DMS114 treated with DMSO at 0.1 percent for 48 hours (cell line): Measurements from ENCODE around the gene MYO10.
"Not testable (repeated sequence)": the region's sequence is repeated elsewhere in the genome, so short reads cannot be mapped to it uniquely, and the experiment has no call there.

Experiments
- DNase-seq: peaks from one replicate; lab custom pipeline; 2025; ENCODE audit not compliant: unreplicated experiment; lab: John Stamatoyannopoulos, UW

The MYO10 gene

DNA sequence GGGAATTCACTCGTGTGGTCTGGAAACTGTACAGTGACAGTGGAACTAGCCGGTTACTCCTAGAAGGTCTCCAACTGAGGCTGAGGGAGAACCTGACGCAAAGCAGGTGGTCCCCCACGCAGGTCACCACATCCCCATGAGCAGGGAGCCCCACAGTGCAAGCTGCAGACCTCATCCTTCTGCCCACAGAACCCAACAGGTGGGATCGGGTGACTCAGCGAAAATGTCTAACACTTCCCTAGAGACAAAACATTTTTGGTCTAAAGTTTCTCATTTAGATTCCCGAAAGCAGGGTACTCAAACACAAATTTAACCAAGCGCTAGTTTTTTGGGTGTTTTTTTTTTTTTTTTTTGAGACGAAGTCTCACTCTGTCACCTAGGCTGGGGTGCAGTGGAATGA is 256.9 kb downstream of the MYO10 start:
- no peak for DNase-seq

DNA sequence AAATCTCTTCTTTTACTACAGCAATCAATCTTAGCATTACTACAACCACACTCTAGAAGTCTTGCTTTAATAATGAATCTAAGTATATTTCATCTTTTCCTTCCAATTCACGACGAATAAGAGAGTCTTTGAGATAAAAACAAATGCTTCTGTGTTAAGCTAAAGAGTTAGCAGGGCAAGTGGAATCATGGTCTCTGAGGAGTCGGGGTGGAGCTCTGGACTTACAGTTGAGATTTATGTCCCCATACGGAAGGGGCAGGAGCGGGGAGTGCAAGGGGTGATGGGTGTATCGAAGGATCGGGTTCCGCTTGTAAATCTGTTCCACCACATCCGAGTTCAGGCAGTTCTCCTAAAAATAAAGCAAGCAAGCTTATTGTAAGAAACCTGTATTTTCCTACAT is 260.3 kb downstream of the MYO10 start:
- no peak for DNase-seq

- DNase-seq = no peak
Measured at GRCh38 chr5:16674750-16675149, 261.3 kb downstream of the MYO10 start.

DNA sequence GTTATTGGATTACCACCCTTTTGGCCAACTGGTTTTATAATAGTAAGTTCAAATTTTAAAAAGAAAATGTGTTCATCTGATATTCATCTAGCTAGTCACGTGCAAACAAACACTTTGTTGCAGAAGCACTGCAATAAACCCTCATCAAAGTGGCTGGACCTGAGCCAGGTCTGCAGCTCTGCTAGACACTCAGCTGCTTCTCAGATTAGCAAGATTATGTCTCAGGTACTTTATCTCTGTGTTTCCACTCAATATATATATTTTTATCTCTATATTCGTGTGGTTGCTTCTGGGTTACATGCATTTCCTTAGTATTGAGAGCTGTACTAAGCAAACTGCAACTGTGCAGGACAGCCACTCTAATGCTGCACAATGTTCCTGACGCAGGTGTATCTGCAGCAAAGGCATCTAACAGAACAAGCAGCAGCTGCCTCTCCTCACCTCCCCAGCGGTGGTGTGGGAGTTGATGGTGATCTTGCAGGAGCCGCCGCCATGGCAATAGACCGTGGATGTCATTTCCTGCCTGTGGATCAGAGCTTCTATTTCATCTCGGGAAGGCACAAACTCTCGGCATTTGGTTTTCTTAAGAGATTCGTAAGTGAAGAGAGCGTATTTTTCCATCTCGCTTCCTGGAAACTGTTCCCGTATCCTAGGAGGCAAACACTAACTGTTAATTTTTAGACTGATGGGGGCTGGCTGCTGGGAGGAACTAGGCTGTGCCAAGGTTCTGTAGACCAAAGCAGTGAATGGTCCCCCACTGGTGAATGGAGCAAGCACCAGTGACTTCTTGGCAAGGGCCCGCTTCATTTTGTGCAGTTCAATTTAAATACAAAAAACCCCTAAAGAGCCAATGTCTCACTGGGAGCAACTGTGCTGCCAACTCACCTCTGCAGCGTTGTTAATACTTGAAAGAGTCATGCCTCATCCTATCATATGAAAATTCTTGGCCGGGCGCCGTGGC is 262.6 kb downstream of the MYO10 start:
- DNase-seq = no peak

DNA sequence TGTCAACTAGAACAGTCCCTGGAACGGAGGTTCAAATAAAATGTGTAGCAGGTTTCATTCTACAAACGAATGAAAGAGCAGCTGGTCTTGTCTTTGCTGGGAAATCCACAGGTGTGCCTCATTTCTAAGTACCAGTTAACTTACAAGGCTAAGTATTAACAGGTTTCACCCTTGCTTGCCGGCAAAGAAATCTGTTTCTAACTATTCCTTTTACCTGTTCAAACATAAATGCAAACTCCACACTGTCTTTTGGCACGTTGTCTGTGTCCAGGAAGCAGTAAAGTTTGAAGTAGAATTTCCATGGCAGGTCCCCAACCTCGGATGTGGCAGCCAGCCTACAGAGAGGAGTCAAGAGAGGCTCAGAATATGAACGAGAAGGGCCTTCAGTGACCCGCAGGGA is 264.9 kb downstream of the MYO10 start:
- no peak for DNase-seq

- DNase-seq = no peak
Measured at GRCh38 chr5:16669776-16670175, 266.3 kb downstream of the MYO10 start.

DNA sequence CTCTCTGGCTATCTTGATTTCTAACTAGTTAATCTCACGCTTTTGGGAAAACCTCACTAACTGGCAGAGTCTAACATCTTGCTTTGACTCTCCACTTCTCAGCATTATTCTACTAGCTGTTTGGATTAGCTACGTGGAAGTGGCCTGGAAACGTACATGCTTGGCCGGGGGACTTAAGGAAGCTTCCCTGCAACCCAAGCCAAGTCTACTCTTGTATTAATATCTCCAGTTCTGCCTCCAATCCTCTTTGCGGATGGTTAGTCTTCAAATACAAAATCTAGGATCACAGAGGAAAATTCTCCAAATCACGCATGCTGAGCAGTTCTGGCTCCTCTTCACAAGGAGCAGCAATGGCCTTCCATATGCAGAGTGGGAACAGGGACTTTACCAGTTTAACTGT is 267.5 kb downstream of the MYO10 start:
- DNase-seq = no peak

DNA sequence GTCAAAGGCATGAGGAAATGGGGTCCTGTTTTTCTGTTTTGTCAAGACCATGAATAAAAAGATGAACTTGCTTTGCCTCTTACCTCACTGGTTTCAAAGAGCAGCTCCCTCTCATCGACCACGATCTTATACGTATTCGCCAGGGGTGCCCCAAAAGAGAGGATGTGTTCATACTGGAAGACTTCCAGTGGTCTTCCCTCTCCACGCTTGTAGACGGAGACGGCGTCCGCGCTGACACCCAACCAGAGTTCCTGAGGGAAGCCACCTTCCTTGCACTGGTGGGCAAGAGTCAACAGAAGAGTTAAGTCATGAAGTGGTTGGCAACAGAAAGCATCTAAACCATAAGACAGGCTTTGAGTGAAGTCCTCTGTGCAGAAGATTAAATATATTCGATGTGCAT is 267.9 kb downstream of the MYO10 start:
- no peak for DNase-seq

GRCh38 chr5:16666883-16667398 is 269.1 kb downstream of the MYO10 start:
- no peak for DNase-seq

- DNase-seq = no peak
Measured at GRCh38 chr5:16666130-16666882, 269.8 kb downstream of the MYO10 start.

- no peak for DNase-seq
Measured at GRCh38 chr5:16665601-16666000, 270.5 kb downstream of the MYO10 start.

- DNase-seq = no peak
Measured at GRCh38 chr5:16664368-16664767, 271.7 kb downstream of the MYO10 start.

DNA sequence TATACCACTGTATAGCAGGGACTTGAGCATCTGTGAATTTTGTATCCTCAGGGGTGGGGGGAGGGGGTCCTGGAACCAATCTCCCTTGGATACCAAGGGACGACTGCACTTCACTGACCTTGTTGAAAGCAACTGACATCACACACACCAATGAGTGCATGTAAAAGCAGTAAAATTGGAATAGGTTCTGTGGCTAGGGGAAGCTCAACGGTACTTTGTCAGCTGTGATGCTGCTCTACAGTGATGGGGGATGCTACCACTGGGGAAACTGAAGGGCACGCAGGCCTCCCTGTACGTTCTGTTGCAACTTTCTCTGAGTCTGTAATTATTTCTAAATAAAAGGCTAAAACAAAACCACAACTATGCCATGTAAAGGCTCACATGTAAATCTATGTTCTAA is 272.2 kb downstream of the MYO10 start:
- no peak for DNase-seq

DNA sequence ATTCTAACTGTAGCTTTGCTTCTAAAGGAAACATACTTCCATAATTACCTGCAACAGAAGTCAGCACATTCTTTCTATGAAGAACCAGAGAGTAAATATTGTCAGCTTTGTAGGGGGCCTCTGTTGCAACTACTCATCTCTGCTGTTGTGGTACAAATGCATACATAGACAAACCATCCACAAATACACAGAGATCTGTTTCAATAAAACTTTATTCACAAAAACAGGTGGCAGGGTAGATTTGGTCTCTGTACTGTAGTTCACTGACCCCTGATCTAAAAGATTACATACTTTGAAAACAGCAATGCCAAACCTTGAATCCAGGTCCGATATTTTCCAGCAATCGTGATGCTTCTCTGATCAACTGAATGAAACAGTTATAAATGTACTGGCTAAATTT is 274.4 kb downstream of the MYO10 start:
- no peak for DNase-seq

DNA sequence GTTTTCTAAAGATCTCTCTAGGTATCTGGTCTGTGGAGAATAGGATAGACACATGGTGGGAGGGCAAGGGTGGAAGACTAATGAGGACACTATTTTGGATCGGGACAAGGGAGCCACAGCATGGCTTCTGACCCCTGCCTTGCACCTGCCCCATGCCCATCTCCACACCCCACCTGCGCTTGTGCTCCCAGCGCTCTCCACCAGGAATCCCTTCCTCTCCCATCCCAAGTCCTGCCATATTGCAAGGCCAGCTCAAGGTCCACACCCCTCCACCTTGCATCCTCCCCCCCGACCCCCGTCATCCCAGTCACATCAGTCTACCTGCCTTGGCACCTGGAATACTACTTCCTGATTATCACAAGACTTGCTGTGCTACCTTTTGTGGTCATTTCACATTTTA is 275.1 kb downstream of the MYO10 start:
- no peak for DNase-seq

DNA sequence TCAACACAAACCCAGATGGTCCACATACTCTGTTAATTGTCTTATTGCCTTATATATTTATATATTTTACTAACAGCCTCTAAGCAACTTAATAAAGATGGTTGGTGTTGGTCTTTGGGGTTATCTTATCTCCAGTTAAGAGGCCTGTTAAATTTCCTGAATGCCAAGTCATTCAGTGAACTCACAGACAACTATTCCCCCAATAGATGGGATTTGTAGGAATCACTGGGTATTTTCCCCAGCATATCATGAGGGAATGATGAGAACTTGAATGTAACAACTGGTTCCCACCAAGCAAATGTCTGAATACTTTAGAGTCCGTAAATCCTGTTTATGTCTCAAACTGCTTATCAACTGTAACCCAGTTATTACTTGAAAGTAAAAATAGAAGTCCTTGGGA is 276.6 kb downstream of the MYO10 start:
- no peak for DNase-seq

GRCh38 chr5:16656561-16657191 is 279.4 kb downstream of the MYO10 start:
- no peak for DNase-seq

GRCh38 chr5:16654647-16655334 is 281.3 kb downstream of the MYO10 start:
- DNase-seq = no peak

DNA sequence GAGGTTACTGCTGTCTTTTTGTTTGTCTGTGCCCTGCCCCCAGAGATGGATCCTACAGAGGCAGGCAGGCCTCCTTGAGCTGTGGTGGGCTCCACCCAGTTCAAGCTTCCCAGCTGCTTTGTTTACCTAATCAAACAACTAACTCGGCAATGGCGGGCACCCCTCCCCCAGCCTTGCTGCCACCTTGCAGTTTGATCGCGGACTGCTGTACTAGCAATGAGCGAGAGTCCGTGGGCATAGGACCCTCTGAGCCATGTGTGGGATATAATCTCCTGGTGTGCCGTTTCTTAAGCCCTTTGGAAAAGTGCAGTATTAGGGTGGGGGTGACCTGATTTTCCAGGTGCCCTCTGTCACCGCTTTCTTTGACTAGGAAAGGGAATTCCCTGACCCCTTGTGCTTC is 287.3 kb downstream of the MYO10 start:
- not testable (repeated sequence) for DNase-seq

GRCh38 chr5:16644301-16644889 is 291.7 kb downstream of the MYO10 start:
- no peak for DNase-seq

- DNase-seq = no peak
Measured at GRCh38 chr5:16642867-16643266, 293.2 kb downstream of the MYO10 start.
